HTR-8/SVneo (cell line): ENCODE measurements around the gene COP1.
"Not testable (repeated sequence)": the region's sequence is repeated elsewhere in the genome, so short reads cannot be mapped to it uniquely, and the experiment has no call there.

Experiments
- DNase-seq: peaks from one replicate; pipeline ENCODE4 v3.0.0; 2011; ENCODE audit warnings: low spot score, mixed read lengths; ENCODE audit not compliant: insufficient read length
- FAIRE-seq: peaks from 2 replicates; lab custom pipeline; 2011; peaks lifted over from hg19 to GRCh38; lab: Jason Lieb, UNC

Gene COP1

GRCh38 chr1:176055398-176055797, 151.7 kb downstream of the COP1 start:
- FAIRE-seq, result no peak
- DNase-seq, result no peak

DNA sequence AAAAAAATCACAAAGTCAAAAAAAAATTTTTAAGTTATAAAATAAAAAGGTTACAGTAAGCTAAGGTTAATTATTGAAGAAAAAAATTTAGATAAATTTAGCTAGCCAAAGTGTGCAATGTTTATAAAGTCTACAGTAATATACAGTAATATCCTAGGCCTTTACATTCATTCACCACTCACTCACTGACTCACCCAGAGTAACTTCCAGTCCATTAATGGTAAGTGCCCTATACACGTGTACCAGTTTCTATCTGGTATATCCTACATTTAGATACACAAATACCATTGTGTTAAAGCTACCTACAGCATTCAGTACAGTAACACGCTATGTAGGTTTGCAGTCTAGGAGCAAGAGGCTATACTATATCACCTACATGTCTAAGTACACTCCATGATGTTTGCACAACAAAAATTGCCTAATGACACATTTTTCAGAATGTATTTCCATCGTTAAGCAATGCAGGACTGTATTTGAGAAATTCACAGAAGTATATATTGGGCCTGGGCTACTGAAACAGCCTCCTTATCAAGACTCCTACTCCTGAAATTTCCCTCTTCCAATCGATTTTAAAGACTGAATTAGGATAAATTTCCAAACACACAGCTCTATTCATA, 155.1 kb downstream of the COP1 start:
- DNase-seq, result no peak
- FAIRE-seq, result no peak

DNA sequence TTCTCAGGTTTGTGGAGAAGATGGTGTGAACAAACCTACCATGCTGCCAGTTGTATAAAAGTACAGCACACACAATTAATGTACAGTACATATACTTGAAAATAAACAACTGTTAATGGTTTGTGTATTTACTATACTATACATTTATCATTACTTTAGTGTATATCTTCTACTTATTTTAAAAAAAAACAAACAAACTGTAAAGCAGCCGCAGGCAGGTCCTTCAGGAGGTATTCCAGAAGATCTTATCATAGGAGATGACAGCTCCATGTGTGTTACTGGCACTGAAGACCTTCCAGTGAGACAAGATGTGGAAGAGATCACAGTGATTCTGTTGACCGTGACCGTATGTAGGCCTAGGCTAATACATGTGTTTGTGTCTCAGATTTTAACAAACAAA, 155.7 kb downstream of the COP1 start:
- FAIRE-seq, result no peak
- DNase-seq, result no peak

GRCh38 chr1:176049582-176049981, 157.5 kb downstream of the COP1 start:
- FAIRE-seq (no peak), DNase-seq (no peak)

- no peak for DNase-seq
- no peak for FAIRE-seq
Observed at GRCh38 chr1:176046926-176047325, 160.2 kb downstream of the COP1 start.

- no peak for DNase-seq
- no peak for FAIRE-seq
Observed at GRCh38 chr1:176043537-176043936, 163.5 kb downstream of the COP1 start.

DNA sequence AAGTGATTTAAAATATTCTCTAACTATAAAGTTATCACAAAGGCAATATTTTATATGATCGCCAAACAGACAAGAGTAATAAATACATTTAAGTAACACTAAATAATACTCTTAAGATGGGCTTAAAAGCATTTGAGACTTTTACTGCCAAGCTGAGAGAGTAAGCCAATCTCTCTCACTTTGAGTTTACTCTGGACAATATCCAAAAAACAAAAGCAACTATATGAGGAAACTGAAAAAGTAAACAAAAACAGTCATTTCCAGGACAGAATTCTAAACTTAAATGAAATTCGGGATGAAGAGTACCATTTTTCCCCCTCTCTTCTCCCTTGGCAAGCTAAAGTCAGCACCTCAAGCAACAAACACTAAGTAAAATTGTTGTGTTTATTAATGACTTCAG, 173.2 kb downstream of the COP1 start:
- no peak for DNase-seq
- FAIRE-seq, result no peak

- DNase-seq, result no peak
- no peak for FAIRE-seq
Observed at GRCh38 chr1:176033474-176033873, 173.6 kb downstream of the COP1 start.

DNA sequence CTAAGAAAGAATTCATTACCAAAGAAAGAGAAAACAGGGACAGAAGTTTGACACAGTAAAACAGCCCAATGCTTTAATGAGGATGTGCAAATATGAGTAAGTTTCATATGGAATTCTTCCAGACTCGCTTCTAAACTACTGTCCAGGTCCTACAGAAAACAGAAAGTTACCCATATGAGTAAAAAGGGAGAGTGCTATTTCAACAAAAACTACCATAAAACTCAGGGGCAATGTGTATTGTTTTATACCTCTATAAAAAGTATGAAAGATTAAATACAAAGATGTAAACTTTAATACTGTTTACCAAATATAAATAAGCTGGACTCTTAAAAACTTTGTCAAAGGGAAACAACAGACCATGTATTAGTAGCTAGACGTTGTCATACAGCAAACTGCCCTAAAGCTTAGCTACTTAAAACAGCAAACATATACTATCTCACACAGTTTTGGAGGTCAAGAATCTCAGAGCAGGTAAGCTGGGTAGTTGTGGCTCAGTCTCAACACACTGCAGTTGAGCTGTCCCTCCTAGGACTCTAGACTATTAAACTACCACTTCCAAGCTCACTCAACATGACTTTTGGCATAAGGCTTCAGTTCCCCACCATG, 174.9 kb downstream of the COP1 start:
- FAIRE-seq (no peak), DNase-seq (no peak)

- FAIRE-seq, result no peak
- no peak for DNase-seq
Observed at GRCh38 chr1:176029609-176030008, 177.5 kb downstream of the COP1 start.

GRCh38 chr1:176029155-176029554, 177.9 kb downstream of the COP1 start:
- FAIRE-seq, result no peak
- DNase-seq, result no peak

- DNase-seq, FAIRE-seq: not testable (repeated sequence)
Observed at GRCh38 chr1:176027934-176028333, 179.2 kb downstream of the COP1 start.

DNA sequence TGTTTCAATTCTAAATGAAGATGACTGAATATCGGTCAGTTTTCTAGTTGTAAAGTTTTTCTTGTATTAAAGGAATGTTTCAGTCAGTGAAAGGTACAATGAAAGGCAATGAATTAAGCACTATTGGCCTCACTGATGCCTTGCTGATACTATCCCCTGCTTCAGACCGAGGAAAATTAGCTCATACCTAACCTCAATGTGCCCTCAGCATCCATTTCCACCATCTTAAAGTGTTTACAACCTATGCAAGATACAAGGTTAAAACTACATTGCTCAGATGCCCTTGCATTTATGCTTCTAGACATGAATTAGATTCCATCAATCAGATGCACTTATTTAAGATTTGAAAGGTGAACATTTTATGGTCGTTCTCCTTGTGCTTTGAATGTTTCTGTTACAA, 184.5 kb downstream of the COP1 start:
- no peak for DNase-seq
- no peak for FAIRE-seq

DNA sequence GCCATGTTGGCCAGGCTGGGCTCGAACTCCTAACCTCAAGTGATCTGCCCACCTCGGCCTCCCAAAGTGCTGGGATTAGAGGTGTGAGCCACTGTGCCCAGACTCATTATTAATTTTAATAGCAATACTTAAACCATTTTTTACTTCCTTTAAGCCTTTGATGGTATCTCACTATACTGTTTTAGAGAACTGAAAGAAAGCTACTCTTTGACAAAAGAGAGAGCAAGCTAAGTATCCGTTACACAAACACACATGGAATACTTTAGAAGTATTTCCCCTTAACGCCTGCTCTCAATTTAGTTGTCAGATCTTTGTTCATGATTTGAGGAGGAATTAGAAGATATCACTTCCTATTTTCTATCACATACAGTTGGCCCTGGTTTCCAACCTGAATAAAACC, 189.4 kb downstream of the COP1 start:
- no peak for FAIRE-seq
- no peak for DNase-seq

DNA sequence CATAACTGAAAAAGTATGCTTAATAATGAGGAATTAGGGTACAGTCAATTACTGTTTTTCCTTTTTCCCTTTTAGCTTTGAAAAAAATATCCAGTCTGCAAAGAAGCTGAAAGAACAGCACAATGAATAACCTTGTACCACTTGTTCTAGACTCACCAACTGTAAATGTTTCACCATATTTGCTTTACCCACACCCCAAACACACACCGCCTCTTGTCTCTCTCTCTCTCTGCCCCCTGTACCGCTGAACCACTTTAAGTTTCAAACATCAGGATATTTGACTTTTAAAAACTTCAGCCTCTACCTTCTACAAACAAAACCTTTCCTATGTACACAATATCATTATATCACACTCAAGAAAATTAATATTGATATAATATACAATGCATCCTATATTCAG, 197.1 kb downstream of the COP1 start:
- FAIRE-seq (no peak), DNase-seq (no peak)

DNA sequence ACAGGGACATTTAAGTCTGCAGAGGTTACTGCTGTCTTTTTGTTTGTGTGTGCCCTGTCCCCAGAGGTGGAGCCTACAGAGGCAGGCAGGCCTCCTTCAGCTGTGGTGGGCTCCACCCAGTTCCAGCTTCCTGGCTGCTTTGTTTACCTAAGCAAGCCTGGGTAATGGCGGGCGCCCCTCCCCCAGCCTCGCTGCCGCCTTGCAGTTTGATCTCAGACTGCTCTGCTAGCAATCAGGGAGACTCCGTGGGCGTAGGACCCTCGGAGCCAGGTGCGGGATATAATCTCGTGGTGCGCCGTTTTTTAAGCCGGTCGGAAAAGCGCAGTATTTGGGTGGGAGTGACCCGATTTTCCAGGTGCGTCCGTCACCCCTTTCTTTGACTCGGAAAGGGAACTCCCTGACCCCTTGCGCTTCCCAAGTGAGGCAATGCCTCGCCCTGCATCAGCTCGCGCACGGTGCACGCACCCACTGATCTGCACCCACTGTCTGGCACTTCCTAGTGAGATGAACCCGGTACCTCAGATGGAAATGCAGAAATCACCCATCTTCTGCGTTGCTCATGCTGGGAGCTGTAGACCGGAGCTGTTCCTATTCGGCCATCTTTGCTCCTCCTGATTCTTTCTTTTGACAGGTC, 199.2 kb downstream of the COP1 start:
- not testable (repeated sequence) for DNase-seq, FAIRE-seq

GRCh38 chr1:175994660-175995059, 212.4 kb downstream of the COP1 start:
- not testable (repeated sequence) for FAIRE-seq, DNase-seq

DNA sequence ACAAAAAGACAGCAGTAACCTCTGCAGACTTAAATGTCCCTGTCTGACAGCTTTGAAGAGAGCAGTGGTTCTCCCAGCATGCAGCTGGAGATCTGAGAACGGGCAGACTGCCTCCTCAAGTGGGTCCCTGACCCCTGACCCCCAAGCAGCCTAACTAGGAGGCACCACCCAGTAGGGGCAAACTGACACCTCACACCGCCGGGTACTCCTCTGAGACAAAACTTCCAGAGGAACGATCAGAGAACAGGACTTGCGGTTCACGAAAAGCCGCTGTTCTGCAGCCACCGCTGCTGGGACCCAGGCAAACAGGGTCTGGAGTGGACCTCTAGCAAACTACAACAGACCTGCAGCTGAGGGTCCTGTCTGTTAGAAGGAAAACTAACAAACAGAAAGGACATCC, 214.3 kb downstream of the COP1 start:
- not testable (repeated sequence) for DNase-seq, FAIRE-seq

DNA sequence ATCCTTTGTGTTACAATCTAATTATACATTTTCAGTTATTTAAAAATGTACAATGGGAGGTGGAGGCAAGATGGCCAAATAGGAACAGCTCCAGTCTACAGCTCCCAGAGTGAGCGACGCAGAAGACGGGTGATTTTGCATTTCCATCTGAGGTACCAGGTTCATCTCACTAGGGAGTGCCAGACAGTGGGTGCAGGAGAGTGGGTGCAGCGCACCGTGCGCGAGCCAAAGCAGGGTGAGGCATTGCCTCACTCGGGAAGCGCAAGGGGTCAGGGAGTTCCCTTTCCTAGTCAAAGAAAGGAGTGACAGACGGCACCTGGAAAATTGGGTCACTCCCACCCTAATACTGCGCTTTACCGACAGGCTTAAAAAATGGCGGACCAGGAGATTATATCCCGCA, 214.9 kb downstream of the COP1 start:
- FAIRE-seq, DNase-seq: not testable (repeated sequence)

DNA sequence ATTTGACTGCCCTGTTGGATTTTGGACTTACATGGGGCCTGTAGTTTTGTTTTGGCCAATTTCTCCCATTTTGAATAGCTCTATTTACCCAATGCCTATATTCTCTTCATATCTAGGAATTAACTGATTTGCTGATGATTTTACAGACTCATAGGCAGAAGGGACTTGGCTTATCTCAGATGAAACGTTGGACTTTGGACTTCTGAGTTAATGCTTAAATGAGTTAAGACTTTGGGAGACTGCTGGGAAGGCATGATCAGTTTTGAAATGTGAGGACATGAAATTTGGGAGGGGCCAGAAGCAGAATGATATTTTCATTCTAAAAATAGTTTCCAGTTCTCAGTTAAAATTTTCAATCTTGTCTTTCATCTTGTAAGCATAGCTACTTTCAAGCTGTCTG, 222.3 kb downstream of the COP1 start:
- FAIRE-seq (no peak), DNase-seq (no peak)

DNA sequence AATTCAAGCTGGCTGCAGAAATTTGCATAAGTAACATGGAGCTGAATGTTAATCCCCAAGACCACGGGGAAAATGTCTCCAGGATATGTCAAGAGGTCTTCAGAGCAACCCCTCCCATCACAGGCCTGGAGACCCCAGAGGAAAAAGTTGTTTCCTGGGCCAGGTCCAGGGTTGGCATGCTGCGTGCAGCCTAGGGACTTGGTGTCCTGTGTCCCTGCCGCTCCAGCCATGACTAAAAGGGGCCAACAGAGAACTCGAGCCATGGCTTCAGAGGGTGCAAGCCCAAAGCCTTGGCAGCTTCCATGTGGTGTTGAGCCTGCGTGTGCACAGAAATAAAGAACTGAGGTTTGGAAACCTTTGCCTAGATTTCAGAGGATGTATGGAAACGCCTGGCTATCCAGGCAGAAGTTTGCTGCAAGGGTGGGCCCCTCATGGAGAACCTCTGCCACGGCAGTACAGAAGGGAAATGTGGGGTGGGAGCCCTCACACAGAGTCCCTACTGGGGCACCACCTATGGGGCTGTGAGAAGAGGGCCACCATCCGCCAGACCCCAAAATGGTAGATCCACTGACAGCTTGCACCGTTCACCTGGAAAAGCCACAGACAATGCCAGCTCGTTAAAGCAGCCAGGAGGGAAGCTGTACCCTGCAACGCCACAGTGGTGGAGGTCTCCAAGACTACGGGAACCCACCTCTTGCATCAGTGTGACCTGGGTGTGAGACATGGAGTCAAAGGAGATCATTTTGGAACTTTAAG, 222.9 kb downstream of the COP1 start:
- DNase-seq (no peak), FAIRE-seq (no peak)
